GM12878 (cell line): Measurements from ENCODE around the gene HBP1. TPM values are rescaled to one million over a fixed set of nuclear protein-coding genes. Genes with fewer than 3 reads are reported as not detected.
A peak's percentile ranks its signal among the peaks of the same experiment; 100 is the strongest.

Source experiments
- BRCA1 ChIP-seq: IDR thresholded peaks from 2 replicates; pipeline ENCODE4 v1.6.1; 2011; ENCODE audit warnings: low read depth, low read length, improper control_type of control experiment
- CREB1 ChIP-seq: IDR thresholded peaks from 2 replicates; pipeline ENCODE4 v1.6.1; 2012; ENCODE audit warnings: low read depth, mild to moderate bottlenecking, inconsistent platforms
- DPF2 ChIP-seq: fragments of 450-650 bp; IDR thresholded peaks from 2 replicates; pipeline ENCODE4 v1.6.1; 2017; ENCODE audit warnings: mild to moderate bottlenecking
- GABPA ChIP-seq: IDR thresholded peaks from 2 replicates; pipeline ENCODE4 v1.6.1; 2014; ENCODE audit warnings: antibody characterized with exemption, low read depth, mild to moderate bottlenecking, inconsistent platforms
- HDAC6 ChIP-seq: fragments of 200-600 bp; sonication (generic); IDR thresholded peaks from one replicate; pipeline ENCODE4 v1.8.0; 2017; ENCODE audit warnings: antibody characterized with exemption; ENCODE audit not compliant: unreplicated experiment
- HDGF ChIP-seq: fragments of 450-650 bp; IDR thresholded peaks from 2 replicates; pipeline ENCODE4 v1.6.1; 2016; ENCODE audit warnings: antibody characterized with exemption
- MTA2 ChIP-seq: fragments of 450-650 bp; IDR thresholded peaks from 2 replicates; pipeline ENCODE4 v1.6.1; 2016; ENCODE audit warnings: low read depth, mild to moderate bottlenecking, moderate library complexity
- SMAD1 ChIP-seq: fragments of 450-650 bp; IDR thresholded peaks from 2 replicates; pipeline ENCODE4 v1.6.1; 2018; ENCODE audit warnings: mild to moderate bottlenecking, low read depth; ENCODE audit not compliant: partially characterized antibody
- SPI1 ChIP-seq: IDR thresholded peaks from 2 replicates; pipeline ENCODE4 v1.6.1; 2011; ENCODE audit warnings: low read depth, mild to moderate bottlenecking, low read length, moderate library complexity, borderline replicate concordance; ENCODE audit not compliant: insufficient read depth
- SREBF2 ChIP-seq: IDR thresholded peaks from 2 replicates; pipeline ENCODE4 v1.6.1; 2012; ENCODE audit warnings: mild to moderate bottlenecking, low read length
- TAF1 ChIP-seq: IDR thresholded peaks from 2 replicates; pipeline ENCODE4 v1.6.1; 2011; ENCODE audit warnings: mild to moderate bottlenecking, low read depth, low read length, borderline replicate concordance
- YBX1 ChIP-seq: fragments of 450-650 bp; IDR thresholded peaks from 2 replicates; pipeline ENCODE4 v1.6.1; 2016; ENCODE audit warnings: antibody characterized with exemption
- ZNF217 ChIP-seq: fragments of 450-650 bp; IDR thresholded peaks from 2 replicates; pipeline ENCODE4 v1.6.1; 2017; ENCODE audit warnings: antibody characterized with exemption, mild to moderate bottlenecking
- ZNF24 ChIP-seq: fragments of 450-650 bp; IDR thresholded peaks from 2 replicates; pipeline ENCODE4 v1.6.1; 2017; ENCODE audit warnings: antibody characterized with exemption, mild to moderate bottlenecking
- ZSCAN29 ChIP-seq: fragments of 450-650 bp; IDR thresholded peaks from 2 replicates; pipeline ENCODE4 v1.6.1; 2017; ENCODE audit warnings: mild to moderate bottlenecking, moderate library complexity
- polyA plus RNA-seq, 11 experiments: library from polyadenylated mRNA; depleted of rRNA in 4 of 11; unstranded in 6 of 11; stranded (reverse) in 5 of 11; fragments of >200 nt; fragmentation: Nextera tagmentation in 4 of 11; fragmentation: Illumina TruSeq in 1 of 11; extraction: Ambion mirVana in 4 of 11; extraction: Trizol in 1 of 11; gene quantifications; 1 replicate in 1 of 11; 2 replicates in 10 of 11; pipeline versions ENCODE4 v1.2.1 to v1.2.3, GENCODE V29; 2011 to 2016; ENCODE audit warnings: inconsistent platforms in 2 of 11, missing spikeins in 2 of 11, low read depth in 1 of 11
- total RNA-seq, 4 experiments: library from RNA; depleted of rRNA in 3 of 4; stranded (reverse); fragments of >200 nt in 3 of 4; fragmentation: Illumina TruSeq in 1 of 4; extraction: Trizol in 1 of 4; gene quantifications; 2 replicates each; pipeline versions ENCODE4 v1.2.1 to v1.2.3, GENCODE V29; 2013 to 2021
- TF ChIP-seq, protein P1 (sequence below): IDR thresholded peaks from 2 replicates; pipeline ENCODE4 v1.6.1; 2012; ENCODE audit warnings: low read depth, low read length, improper control_type of control experiment
- TF ChIP-seq, protein P2 (sequence below): IDR thresholded peaks from 2 replicates; pipeline ENCODE4 v1.6.1; 2011; ENCODE audit warnings: borderline replicate concordance, low read depth, mild to moderate bottlenecking, moderate library complexity, low read length; ENCODE audit not compliant: insufficient read depth, poor library complexity, severe bottlenecking
- TF ChIP-seq, protein P3 (sequence below): fragments of 450-650 bp; IDR thresholded peaks from 2 replicates; pipeline ENCODE4 v1.6.1; 2018; ENCODE audit warnings: mild to moderate bottlenecking, low read depth, moderate library complexity; ENCODE audit not compliant: partially characterized antibody
- TF ChIP-seq, protein P4 (sequence below): fragments of 450-650 bp; IDR thresholded peaks from 2 replicates; pipeline ENCODE4 v1.6.1; 2017; ENCODE audit warnings: antibody characterized with exemption, mild to moderate bottlenecking, moderate library complexity
- TF ChIP-seq, protein P5 (sequence below): IDR thresholded peaks from 2 replicates; pipeline ENCODE4 v1.6.1; 2011; ENCODE audit warnings: borderline replicate concordance, low read depth, mild to moderate bottlenecking, moderate library complexity, mixed read lengths, low read length; ENCODE audit not compliant: insufficient read depth; ENCODE audit errors: extremely low read length

HBP1 gene
- total and polyA plus RNA-seq, 10 of the 15 experiments (the other 5 are each of a cell fraction or from before 2014, with no cell fraction given) = 5.8 to 30.9 (median 9.4) TPM

DNA sequence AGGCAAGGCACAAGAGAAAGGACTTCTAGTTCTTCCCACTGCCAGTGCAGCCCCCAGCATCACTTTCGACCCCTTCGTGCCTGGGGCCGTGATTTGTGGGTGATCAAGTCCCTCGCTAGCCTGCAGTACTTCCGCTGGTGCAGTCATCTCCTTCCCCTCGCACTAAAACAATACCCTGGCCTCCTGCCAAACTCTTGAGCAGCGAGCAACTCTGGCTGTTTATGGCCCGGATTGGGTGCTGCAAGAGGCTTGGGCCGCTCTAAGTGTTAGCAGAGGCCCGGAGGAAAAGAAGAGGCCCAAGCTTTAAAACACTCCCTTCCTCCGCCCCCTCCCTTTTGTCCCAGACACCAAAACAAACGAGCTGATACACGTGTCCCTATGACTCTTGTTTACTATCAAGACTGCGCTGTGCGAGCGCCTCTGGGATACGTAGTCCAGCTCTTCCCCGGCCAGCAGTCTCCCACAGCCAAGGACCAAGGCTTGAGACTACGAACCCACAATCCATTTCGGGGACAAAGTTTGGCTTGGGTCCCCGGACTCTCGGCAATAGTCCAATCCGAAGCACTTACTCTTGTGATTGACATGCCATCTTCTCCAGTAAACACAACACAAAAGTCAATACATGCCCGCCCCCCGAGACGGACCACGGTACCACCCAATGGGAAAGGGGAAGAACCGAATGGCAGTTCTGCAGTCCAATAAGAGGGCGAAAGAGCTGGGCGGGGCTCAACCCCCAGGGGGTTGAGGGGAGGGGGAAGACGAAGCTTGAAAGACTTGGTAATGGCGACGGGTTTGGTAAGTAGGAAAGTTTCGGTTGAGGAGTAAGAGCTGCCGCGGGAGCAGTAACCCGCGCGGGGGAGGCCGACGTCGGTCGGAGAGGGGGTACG, at the start of gene HBP1 (continued):
- TF ChIP-seq, protein P1, sequence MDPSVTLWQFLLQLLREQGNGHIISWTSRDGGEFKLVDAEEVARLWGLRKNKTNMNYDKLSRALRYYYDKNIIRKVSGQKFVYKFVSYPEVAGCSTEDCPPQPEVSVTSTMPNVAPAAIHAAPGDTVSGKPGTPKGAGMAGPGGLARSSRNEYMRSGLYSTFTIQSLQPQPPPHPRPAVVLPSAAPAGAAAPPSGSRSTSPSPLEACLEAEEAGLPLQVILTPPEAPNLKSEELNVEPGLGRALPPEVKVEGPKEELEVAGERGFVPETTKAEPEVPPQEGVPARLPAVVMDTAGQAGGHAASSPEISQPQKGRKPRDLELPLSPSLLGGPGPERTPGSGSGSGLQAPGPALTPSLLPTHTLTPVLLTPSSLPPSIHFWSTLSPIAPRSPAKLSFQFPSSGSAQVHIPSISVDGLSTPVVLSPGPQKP = peak; percentile 18
- peak; percentile 93 for TF ChIP-seq CREB1
- no peak for TF ChIP-seq YBX1
- peak; percentile 25; the same call in 1 of the 2 replicates for TF ChIP-seq SPI1
- no peak for TF ChIP-seq HDAC6
- TF ChIP-seq BRCA1 = no peak
- no peak for TF ChIP-seq ZNF24
- TF ChIP-seq GABPA = peak; percentile 77
- no peak for TF ChIP-seq SREBF2
- no peak for TF ChIP-seq ZNF217
- peak; percentile 71 for TF ChIP-seq TAF1
- TF ChIP-seq ZSCAN29 = no peak
- TF ChIP-seq, protein P2, sequence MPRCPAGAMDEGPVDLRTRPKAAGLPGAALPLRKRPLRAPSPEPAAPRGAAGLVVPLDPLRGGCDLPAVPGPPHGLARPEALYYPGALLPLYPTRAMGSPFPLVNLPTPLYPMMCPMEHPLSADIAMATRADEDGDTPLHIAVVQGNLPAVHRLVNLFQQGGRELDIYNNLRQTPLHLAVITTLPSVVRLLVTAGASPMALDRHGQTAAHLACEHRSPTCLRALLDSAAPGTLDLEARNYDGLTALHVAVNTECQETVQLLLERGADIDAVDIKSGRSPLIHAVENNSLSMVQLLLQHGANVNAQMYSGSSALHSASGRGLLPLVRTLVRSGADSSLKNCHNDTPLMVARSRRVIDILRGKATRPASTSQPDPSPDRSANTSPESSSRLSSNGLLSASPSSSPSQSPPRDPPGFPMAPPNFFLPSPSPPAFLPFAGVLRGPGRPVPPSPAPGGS = no peak
- 0 out of 2 replicates have a peak, but pooled peaks have one; percentile 28 for TF ChIP-seq MTA2
- TF ChIP-seq, protein P3, sequence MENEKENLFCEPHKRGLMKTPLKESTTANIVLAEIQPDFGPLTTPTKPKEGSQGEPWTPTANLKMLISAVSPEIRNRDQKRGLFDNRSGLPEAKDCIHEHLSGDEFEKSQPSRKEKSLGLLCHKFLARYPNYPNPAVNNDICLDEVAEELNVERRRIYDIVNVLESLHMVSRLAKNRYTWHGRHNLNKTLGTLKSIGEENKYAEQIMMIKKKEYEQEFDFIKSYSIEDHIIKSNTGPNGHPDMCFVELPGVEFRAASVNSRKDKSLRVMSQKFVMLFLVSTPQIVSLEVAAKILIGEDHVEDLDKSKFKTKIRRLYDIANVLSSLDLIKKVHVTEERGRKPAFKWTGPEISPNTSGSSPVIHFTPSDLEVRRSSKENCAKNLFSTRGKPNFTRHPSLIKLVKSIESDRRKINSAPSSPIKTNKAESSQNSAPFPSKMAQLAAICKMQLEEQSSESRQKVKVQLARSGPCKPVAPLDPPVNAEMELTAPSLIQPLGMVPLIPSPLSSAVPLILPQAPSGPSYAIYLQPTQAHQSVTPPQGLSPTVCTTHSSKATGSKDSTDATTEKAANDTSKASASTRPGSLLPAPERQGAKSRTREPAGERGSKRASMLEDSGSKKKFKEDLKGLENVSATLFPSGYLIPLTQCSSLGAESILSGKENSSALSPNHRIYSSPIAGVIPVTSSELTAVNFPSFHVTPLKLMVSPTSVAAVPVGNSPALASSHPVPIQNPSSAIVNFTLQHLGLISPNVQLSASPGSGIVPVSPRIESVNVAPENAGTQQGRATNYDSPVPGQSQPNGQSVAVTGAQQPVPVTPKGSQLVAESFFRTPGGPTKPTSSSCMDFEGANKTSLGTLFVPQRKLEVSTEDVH = no peak
- TF ChIP-seq, protein P4, sequence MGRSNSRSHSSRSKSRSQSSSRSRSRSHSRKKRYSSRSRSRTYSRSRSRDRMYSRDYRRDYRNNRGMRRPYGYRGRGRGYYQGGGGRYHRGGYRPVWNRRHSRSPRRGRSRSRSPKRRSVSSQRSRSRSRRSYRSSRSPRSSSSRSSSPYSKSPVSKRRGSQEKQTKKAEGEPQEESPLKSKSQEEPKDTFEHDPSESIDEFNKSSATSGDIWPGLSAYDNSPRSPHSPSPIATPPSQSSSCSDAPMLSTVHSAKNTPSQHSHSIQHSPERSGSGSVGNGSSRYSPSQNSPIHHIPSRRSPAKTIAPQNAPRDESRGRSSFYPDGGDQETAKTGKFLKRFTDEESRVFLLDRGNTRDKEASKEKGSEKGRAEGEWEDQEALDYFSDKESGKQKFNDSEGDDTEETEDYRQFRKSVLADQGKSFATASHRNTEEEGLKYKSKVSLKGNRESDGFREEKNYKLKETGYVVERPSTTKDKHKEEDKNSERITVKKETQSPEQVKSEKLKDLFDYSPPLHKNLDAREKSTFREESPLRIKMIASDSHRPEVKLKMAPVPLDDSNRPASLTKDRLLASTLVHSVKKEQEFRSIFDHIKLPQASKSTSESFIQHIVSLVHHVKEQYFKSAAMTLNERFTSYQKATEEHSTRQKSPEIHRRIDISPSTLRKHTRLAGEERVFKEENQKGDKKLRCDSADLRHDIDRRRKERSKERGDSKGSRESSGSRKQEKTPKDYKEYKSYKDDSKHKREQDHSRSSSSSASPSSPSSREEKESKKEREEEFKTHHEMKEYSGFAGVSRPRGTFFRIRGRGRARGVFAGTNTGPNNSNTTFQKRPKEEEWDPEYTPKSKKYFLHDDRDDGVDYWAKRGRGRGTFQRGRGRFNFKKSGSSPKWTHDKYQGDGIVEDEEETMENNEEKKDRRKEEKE = no peak
- TF ChIP-seq SMAD1 = peak; percentile 98
- TF ChIP-seq, protein P5, sequence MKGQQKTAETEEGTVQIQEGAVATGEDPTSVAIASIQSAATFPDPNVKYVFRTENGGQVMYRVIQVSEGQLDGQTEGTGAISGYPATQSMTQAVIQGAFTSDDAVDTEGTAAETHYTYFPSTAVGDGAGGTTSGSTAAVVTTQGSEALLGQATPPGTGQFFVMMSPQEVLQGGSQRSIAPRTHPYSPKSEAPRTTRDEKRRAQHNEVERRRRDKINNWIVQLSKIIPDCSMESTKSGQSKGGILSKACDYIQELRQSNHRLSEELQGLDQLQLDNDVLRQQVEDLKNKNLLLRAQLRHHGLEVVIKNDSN = no peak
- 0 out of 2 replicates have a peak, but pooled peaks have one; percentile 21 for TF ChIP-seq HDGF
- TF ChIP-seq DPF2 = peak; percentile 100
